Measurements from ENCODE around the gene CMTM6. TPM values are rescaled to one million over a fixed set of nuclear protein-coding genes. Genes with fewer than 3 reads are reported as not detected.
"Not testable (repeated sequence)": the region's sequence is repeated elsewhere in the genome, so short reads cannot be mapped to it uniquely, and the experiment has no call there.

CMTM6 gene
- total RNA-seq, 1 experiment from 2014 or later = 30.5 TPM

DNA sequence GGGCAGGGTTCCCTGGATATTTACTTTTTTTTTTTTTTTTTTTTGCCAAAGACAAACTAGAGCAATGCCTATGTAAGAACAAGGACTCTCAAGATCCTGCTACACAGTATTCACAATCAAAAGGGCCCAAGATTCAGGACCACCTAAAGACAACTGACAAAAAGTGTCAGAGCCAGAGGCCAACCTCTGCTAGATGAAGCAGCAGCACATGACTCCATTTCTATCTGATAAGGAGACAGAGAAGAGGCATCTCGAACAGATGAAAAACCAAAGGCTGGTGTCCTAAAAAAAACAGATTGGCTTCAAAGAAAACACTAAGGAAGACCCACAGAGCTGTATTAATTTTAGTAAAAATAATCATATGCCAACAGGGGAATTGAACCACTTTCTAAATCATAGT lies 20.0 kb downstream of the CMTM6 start:
- Histone ChIP-seq H3K9me3 (no peaks in the 10 kb centered on the region), H3K4me3 (no peak overlapping the region), H3K27me3 (no peaks in the 10 kb centered on the region), H3K36me3 (no peaks in the 10 kb centered on the region)
- DNase-seq = no peak

DNA sequence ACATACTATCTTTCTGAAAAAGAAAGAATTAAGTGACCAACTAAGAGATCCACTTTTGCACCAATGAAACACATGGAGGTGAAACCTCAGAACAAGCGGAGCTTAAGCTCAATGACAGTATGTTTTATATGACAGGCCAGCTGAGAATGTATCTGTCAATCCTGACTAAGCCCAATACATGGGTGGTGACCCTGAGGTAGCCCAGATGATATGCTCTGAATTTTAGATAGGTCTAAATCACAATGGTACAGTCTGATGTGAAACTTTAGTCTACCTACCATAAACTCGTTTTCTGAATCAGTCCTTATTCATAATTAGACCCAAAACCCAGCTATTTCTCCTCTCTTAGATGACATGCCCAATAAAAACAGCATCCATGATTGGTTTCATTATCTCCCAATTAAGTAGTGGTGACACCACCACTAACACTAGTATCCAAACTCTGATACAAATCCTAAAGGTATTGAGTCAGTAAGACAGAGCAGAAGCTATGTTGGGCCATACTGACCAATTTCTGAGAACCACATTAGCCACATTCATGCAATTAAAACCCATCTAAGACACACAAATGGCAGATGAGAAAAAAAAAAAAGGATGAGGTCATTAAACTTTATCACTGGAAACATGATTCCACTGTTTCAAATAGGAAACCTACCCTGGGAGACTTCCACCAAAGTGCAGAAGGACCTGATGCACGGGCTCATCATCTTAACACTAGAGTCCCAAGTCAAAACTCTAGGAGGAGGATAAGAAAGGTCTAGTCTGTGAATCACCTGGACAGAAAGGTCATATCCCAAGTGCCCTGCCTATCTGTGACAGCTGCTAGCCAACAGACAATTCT lies 20.6 kb downstream of the CMTM6 start:
- no peak for DNase-seq
- H3K9me3 ChIP-seq = no peaks in the 10 kb centered on the region
- no peak overlapping the region for H3K4me3 ChIP-seq
- no peaks in the 10 kb centered on the region for H3K36me3 ChIP-seq
- H3K27me3 ChIP-seq = no peaks in the 10 kb centered on the region

- Histone ChIP-seq H3K27me3 (no peaks in the 10 kb centered on the region), H3K4me3 (no peak overlapping the region), H3K36me3 (no peaks in the 10 kb centered on the region), H3K9me3 (no peaks in the 10 kb centered on the region)
- no peak for DNase-seq
These were observed 22.0 kb downstream of the CMTM6 start for GRCh38 chr3:32480604-32481003.

GRCh38 chr3:32474201-32474600 lies 28.5 kb downstream of the CMTM6 start:
- DNase-seq = no peak
- Histone ChIP-seq H3K27me3 (no peaks in the 10 kb centered on the region), H3K4me3 (no peak overlapping the region), H3K9me3 (no peaks in the 10 kb centered on the region), H3K36me3 (no peaks in the 10 kb centered on the region)

DNA sequence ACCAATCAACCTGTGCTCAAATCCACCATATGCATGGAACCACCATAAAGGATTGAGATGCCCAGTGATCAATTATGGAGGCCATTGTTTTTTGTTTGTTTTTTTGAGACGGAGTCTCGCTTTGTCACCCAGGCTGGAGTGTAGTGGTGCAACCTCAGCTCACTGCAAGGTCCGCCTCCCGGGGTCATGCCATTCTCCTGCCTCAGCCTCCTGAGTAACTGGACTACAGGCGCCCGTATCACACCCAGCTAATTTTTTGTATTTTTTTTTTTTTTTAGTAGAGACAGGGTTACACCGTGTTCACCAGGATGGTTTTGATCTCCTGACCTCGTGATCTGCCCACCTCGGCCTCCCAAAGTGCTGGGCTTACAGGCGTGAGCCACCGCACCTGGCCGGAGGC lies 30.5 kb downstream of the CMTM6 start:
- not testable (repeated sequence) for H3K27me3 ChIP-seq, H3K36me3 ChIP-seq, H3K9me3 ChIP-seq, DNase-seq, H3K4me3 ChIP-seq

- H3K27me3 ChIP-seq = no peaks in the 10 kb centered on the region
- no peaks in the 10 kb centered on the region for H3K9me3 ChIP-seq
- H3K4me3 ChIP-seq = no peak overlapping the region
- H3K36me3 ChIP-seq = no peaks in the 10 kb centered on the region
- no peak for DNase-seq
These were observed 31.4 kb downstream of the CMTM6 start for GRCh38 chr3:32471246-32471645.

DNA sequence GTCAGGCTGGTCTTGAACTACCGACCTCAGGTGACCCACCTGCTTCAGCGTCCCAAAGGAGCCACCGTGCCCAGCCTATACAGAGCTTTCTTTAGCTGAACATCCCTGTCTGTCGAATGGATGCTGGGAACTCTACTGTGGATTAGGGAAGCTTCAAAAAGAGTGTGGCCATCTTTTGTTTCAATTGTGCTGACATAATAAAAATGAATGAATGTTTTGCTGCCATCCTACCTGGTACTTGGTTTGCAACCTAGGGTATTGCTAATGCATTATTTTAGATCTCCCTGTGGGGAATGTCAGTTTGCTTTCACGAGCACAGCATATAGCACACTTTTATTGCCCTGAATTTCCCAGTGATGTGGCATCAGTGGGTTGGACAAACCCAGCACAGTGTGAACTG lies 32.3 kb downstream of the CMTM6 start:
- H3K9me3 ChIP-seq = no peaks in the 10 kb centered on the region

GRCh38 chr3:32469151-32469874 lies 33.3 kb downstream of the CMTM6 start:
- DNase-seq = no peak
- H3K4me3 ChIP-seq = no peak overlapping the region
- H3K27me3 ChIP-seq = no peaks in the 10 kb centered on the region
- no peaks in the 10 kb centered on the region for H3K9me3 ChIP-seq
- H3K36me3 ChIP-seq = no peaks in the 10 kb centered on the region

More for the DNA sequence above, 32.3 kb downstream of the CMTM6 start:
- no peaks in the 10 kb centered on the region for H3K27me3 ChIP-seq
- H3K4me3 ChIP-seq = no peak overlapping the region
- no peak for DNase-seq
- H3K36me3 ChIP-seq = no peaks in the 10 kb centered on the region

DNA sequence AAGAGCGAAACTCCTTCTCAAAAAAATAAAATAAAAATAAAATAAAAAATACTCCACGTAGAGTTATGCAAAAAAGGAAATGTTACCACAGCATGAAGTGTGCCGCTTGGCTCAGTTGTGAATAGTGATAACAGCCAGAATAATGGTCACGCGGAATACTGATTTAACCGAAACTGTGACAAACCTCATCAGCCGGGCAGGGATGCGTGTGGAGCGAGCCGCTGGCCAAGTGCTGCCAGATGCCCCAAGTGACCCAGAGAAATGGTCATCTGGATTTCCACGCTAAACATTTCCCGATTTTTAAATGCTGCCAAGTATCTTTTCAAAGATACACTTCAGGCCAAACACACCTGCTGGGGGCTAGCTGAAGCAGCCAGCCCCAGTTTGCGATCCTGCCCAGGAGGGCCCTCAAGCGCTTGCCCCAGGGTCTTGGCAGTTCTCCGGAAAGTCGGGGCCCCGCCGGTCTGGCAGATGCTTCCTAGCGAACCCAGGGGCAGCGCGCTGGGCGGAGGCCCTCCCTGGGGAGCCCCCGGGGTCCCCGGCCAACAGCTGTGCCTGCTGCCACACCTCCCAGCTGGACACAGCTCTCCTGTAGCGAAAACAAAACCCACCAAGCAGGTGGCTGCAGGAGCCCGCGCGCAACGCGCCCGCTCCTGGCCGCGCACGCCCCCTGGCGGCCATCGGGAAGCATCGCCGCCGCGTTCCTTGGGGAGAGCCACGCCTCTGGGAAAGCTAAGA lies 35.1 kb downstream of the CMTM6 start:
- peak; percentile 32 for DNase-seq

DNA sequence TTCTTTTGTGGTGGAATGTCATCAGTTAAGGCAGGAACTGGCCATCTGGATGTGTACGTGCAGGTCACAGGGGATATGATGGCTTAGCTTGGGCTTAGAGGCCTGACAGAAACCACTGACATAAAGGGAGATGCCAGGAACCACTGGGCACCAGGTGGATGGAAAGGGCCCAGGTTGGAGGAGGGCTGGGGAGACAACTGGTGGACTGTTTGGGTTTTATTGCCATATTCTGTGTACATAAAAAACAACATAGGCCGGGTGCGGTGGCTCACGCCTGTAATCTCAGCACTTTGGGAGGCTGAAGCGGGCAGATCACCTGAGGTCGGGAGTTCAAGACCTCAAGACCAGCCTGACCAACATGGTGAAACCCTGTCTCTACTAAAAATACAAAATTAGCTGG lies 35.8 kb downstream of the CMTM6 start:
- not testable (repeated sequence) for H3K9me3 ChIP-seq, H3K4me3 ChIP-seq, H3K36me3 ChIP-seq, H3K27me3 ChIP-seq, DNase-seq

More for the DNA sequence above, 35.1 kb downstream of the CMTM6 start:
- Histone ChIP-seq H3K4me3 (no peak overlapping the region), H3K9me3 (no peaks in the 10 kb centered on the region), H3K36me3 (no peaks in the 10 kb centered on the region), H3K27me3 (no peaks in the 10 kb centered on the region)

- not testable (repeated sequence) for DNase-seq, H3K27me3 ChIP-seq, H3K4me3 ChIP-seq, H3K36me3 ChIP-seq, H3K9me3 ChIP-seq
These were observed 37.9 kb downstream of the CMTM6 start for GRCh38 chr3:32464726-32465125.

- not testable (repeated sequence) for DNase-seq, H3K36me3 ChIP-seq, H3K9me3 ChIP-seq, H3K27me3 ChIP-seq, H3K4me3 ChIP-seq
These were observed 39.2 kb downstream of the CMTM6 start for GRCh38 chr3:32463415-32463814.

DNA sequence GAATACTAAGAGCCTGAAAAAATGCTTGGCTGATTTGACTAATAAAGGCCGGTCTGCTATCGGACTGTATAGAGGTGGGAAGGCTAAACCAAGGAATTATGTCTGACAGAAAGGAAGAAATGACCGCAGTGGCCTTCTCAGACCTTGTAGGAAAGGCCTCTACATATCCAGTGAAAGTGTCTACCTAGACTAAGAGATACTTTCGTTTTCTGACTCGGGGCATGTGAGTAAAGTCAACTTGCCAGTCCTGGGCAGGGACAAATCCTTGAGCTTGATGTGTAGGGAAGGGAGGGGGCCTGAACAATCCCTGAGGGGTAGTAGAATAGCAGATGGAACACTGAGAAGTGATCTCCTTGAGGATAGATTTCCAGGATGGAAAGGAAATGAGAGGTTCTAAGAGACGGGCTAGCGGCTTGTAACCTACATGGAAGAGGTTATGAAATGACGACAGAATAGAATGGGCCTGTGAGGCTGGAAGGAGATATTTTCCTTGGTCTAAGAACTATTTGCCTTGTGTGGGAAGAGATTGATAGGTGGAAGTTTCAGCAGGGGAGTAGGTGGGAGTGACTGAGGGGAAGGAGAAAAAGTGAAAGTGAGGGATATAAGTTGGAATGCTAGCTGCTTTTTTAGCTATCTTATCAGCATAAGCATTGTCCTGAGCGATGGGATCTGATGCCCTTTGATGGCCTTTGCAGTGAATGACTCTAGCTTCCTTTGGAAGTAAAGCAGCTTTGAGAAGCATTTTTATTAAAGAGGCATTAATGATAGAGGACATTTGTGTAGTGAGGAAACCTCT lies 40.3 kb downstream of the CMTM6 start:
- H3K36me3 ChIP-seq, DNase-seq, H3K27me3 ChIP-seq, H3K4me3 ChIP-seq, H3K9me3 ChIP-seq: not testable (repeated sequence)

GRCh38 chr3:32460817-32461496 lies 41.7 kb downstream of the CMTM6 start:
- not testable (repeated sequence) for H3K9me3 ChIP-seq, H3K36me3 ChIP-seq, DNase-seq, H3K4me3 ChIP-seq, H3K27me3 ChIP-seq

- H3K4me3 ChIP-seq = no peak overlapping the region
- DNase-seq = no peak
- H3K9me3 ChIP-seq = no peaks in the 10 kb centered on the region
These were observed 42.5 kb downstream of the CMTM6 start for GRCh38 chr3:32460031-32460749.

GRCh38 chr3:32459450-32459849 lies 43.2 kb downstream of the CMTM6 start:
- H3K4me3 ChIP-seq = no peak overlapping the region
- no peaks in the 10 kb centered on the region for H3K9me3 ChIP-seq
- H3K36me3 ChIP-seq = no peaks in the 10 kb centered on the region
- DNase-seq = no peak
- no peaks in the 10 kb centered on the region for H3K27me3 ChIP-seq

More at GRCh38 chr3:32460031-32460749, 42.5 kb downstream of the CMTM6 start:
- no peaks in the 10 kb centered on the region for H3K27me3 ChIP-seq
- no peaks in the 10 kb centered on the region for H3K36me3 ChIP-seq

Data from MG63 (cell line).